IMR-90 (cell line): ENCODE measurements around the gene BCL2L13. TPM values are rescaled to one million over a fixed set of nuclear protein-coding genes. Genes with fewer than 3 reads are reported as not detected.

Experiments
- ATAC-seq: fragments of 200-7000 bp; cut with Tn5 transposase; 2 replicates; pipeline ENCODE4 v1.9.1; 2020; ENCODE audit warnings: low read depth, mild to moderate bottlenecking, moderate library complexity
- BruUV-seq: library from RNA; stranded (reverse); fragments of 400-500 nt; replicated peaks from 2 replicates; lab custom pipeline; 2021; lab: Mats Ljungman, UMichigan
- CTCF ChIA-PET: fragments of 300-600 bp; formaldehyde crosslinking; extraction: SDS; loops from one replicate; lab custom pipeline; 2021; ENCODE audit warnings: antibody characterized with exemption; lab: Yijun Ruan, JAX
- POLR2A ChIA-PET: fragments of 300-600 bp; sonication (Branson Sonifier 250); formaldehyde crosslinking; loops from one replicate; lab custom pipeline; 2022; ENCODE audit warnings: antibody characterized with exemption; ENCODE audit not compliant: unreplicated experiment; lab: Charles Lee
- DNase-seq: peaks from one replicate; pipeline ENCODE4 v3.0.0; 2013
- H2AFZ ChIP-seq: replicated peaks from 2 replicates; pipeline ENCODE3; 2013; ENCODE audit warnings: low read length, mild to moderate bottlenecking; ENCODE audit not compliant: poor library complexity
- H2AK5ac ChIP-seq: 2 replicates; pipeline ENCODE4 v1.6.1; 2013; ENCODE audit warnings: low read depth, low read length, inconsistent platforms
- H2AK9ac ChIP-seq: replicated peaks from 2 replicates; pipeline ENCODE3; 2013; ENCODE audit warnings: mild to moderate bottlenecking, low read depth, low read length, moderate library complexity; ENCODE audit not compliant: poor library complexity
- H2BK120ac ChIP-seq: 2 replicates; pipeline ENCODE4 v1.6.1; 2013; ENCODE audit warnings: low read depth, low read length, inconsistent platforms
- H2BK15ac ChIP-seq: 3 replicates; pipeline ENCODE4 v1.6.1; 2013; ENCODE audit warnings: low read depth, low read length, inconsistent platforms
- H2BK20ac ChIP-seq: 2 replicates; pipeline ENCODE4 v1.6.1; 2013; ENCODE audit warnings: low read depth, mild to moderate bottlenecking, inconsistent platforms, low read length, moderate library complexity
- H2BK5ac ChIP-seq: 2 replicates; pipeline ENCODE4 v1.6.1; 2013; ENCODE audit warnings: mild to moderate bottlenecking, low read depth, low read length, inconsistent platforms; ENCODE audit not compliant: poor library complexity, severe bottlenecking
- H3K14ac ChIP-seq: replicated peaks from 2 replicates; pipeline ENCODE4 v1.6.1; 2013; ENCODE audit warnings: low read depth, low read length, inconsistent platforms
- H3K18ac ChIP-seq: 2 replicates; pipeline ENCODE4 v1.6.1; 2013; ENCODE audit warnings: low read depth, low read length, control low read depth
- H3K23ac ChIP-seq: 2 replicates; pipeline ENCODE4 v1.6.1; 2013; ENCODE audit warnings: low read depth, low read length, inconsistent platforms
- H3K27ac ChIP-seq: 2 replicates; pipeline ENCODE4 v1.5.1; 2013; ENCODE audit warnings: mild to moderate bottlenecking, control low read depth, low read length; ENCODE audit not compliant: insufficient read depth
- H3K27me3 ChIP-seq: 2 replicates; pipeline ENCODE4 v1.6.1; 2013; ENCODE audit warnings: low read length; ENCODE audit not compliant: control insufficient read depth, insufficient read depth
- H3K36me3 ChIP-seq: 2 replicates; pipeline ENCODE4 v1.6.1; 2013; ENCODE audit warnings: low read length, mixed read lengths; ENCODE audit not compliant: control insufficient read depth, insufficient read depth
- H3K4ac ChIP-seq: 2 replicates; pipeline ENCODE4 v1.6.1; 2013; ENCODE audit warnings: low read depth, low read length, inconsistent platforms
- H3K4me1 ChIP-seq: 2 replicates; pipeline ENCODE4 v1.6.1; 2013; ENCODE audit warnings: low read length, mixed read lengths; ENCODE audit not compliant: control insufficient read depth, insufficient read depth
- H3K4me2 ChIP-seq: 2 replicates; pipeline ENCODE4 v1.6.1; 2013; ENCODE audit warnings: low read depth, mild to moderate bottlenecking, control low read depth, low read length, moderate library complexity
- H3K4me3 ChIP-seq: 2 replicates; pipeline ENCODE4 v1.5.1; 2013; ENCODE audit warnings: low read depth, mild to moderate bottlenecking, control low read depth, low read length, moderate library complexity; ENCODE audit not compliant: insufficient read depth
- H3K56ac ChIP-seq: 2 replicates; pipeline ENCODE4 v1.6.1; 2013; ENCODE audit warnings: low read length, inconsistent platforms; ENCODE audit not compliant: insufficient read depth; ENCODE audit errors: extremely low read depth
- H3K79me1 ChIP-seq, 2 experiments: 2 replicates each; pipeline ENCODE4 v1.6.1; 2013; ENCODE audit warnings: low read length in 2 of 2, inconsistent platforms in 1 of 2, low read depth in 1 of 2
- H3K9ac ChIP-seq: 2 replicates; pipeline ENCODE4 v1.6.1; 2013; ENCODE audit warnings: low read depth, low read length, control low read depth
- H3K9me1 ChIP-seq: 2 replicates; pipeline ENCODE4 v1.6.1; 2013; ENCODE audit warnings: low read length, inconsistent platforms; ENCODE audit not compliant: insufficient read depth
- H3K9me3 ChIP-seq: 2 replicates; pipeline ENCODE4 v1.6.1; 2013; ENCODE audit warnings: low read length; ENCODE audit not compliant: control insufficient read depth, insufficient read depth
- H4K20me1 ChIP-seq: 2 replicates; pipeline ENCODE4 v1.6.1; 2013; ENCODE audit warnings: low read length, inconsistent platforms; ENCODE audit not compliant: insufficient read depth
- H4K5ac ChIP-seq: 2 replicates; pipeline ENCODE4 v1.6.1; 2013; ENCODE audit warnings: mild to moderate bottlenecking, low read depth, low read length, control low read depth
- H4K8ac ChIP-seq, 2 experiments: 2 replicates each; pipeline ENCODE4 v1.6.1; 2013; ENCODE audit warnings: low read depth in 2 of 2, low read length in 2 of 2, control low read depth in 1 of 2, inconsistent platforms in 1 of 2
- H4K91ac ChIP-seq: 2 replicates; pipeline ENCODE4 v1.6.1; 2013; ENCODE audit warnings: low read depth, low read length, inconsistent platforms; ENCODE audit not compliant: insufficient read depth
- BHLHE40 ChIP-seq: fragments of 150-350 bp; IDR thresholded peaks from 2 replicates; pipeline ENCODE4 v1.6.1; 2016; ENCODE audit warnings: mild to moderate bottlenecking, low read depth, low read length
- CEBPB ChIP-seq: IDR thresholded peaks from 2 replicates; pipeline ENCODE4 v1.6.1; 2012; ENCODE audit warnings: low read depth, low read length, improper control_type of control experiment
- CHD1 ChIP-seq: IDR thresholded peaks from 2 replicates; pipeline ENCODE4 v1.6.1; 2012; ENCODE audit warnings: low read depth, low read length, improper control_type of control experiment
- ELK1 ChIP-seq: fragments of 150-350 bp; IDR thresholded peaks from 2 replicates; pipeline ENCODE4 v1.6.1; 2016; ENCODE audit warnings: low read depth, mild to moderate bottlenecking, low read length, moderate library complexity, borderline replicate concordance
- FOS ChIP-seq: fragments of 150-350 bp; IDR thresholded peaks from 2 replicates; pipeline ENCODE4 v1.6.1; 2016; ENCODE audit warnings: low read depth, low read length
- MAFK ChIP-seq: IDR thresholded peaks from 2 replicates; pipeline ENCODE4 v1.6.1; 2012; ENCODE audit warnings: low read depth, low read length, improper control_type of control experiment
- MAZ ChIP-seq: IDR thresholded peaks from 2 replicates; pipeline ENCODE4 v1.6.1; 2012; ENCODE audit warnings: low read depth, mild to moderate bottlenecking, low read length, improper control_type of control experiment, moderate library complexity, borderline replicate concordance
- MXI1 ChIP-seq: IDR thresholded peaks from 2 replicates; pipeline ENCODE4 v1.6.1; 2012; ENCODE audit warnings: low read depth, mild to moderate bottlenecking, low read length, moderate library complexity, borderline replicate concordance
- NFE2L2 ChIP-seq: fragments of 150-350 bp; IDR thresholded peaks from 2 replicates; pipeline ENCODE4 v1.6.1; 2016; ENCODE audit warnings: low read depth, mild to moderate bottlenecking, low read length
- POLR2A ChIP-seq: IDR thresholded peaks from 2 replicates; pipeline ENCODE4 v1.6.1; 2012; ENCODE audit warnings: mild to moderate bottlenecking, low read depth, low read length
- RCOR1 ChIP-seq: IDR thresholded peaks from 2 replicates; pipeline ENCODE4 v1.6.1; 2012; ENCODE audit warnings: mild to moderate bottlenecking, low read length, improper control_type of control experiment; ENCODE audit not compliant: insufficient replicate concordance
- SMC3 ChIP-seq: fragments of 150-350 bp; IDR thresholded peaks from 2 replicates; pipeline ENCODE4 v1.6.1; 2016; ENCODE audit warnings: low read depth, mild to moderate bottlenecking, antibody characterized with exemption, low read length, moderate library complexity
- WGBS, 2 experiments: methylation state at CpG; one replicate each; pipeline versions ENCODE4 v1.1.5 to v1.1.7; 2013; ENCODE audit warnings: missing lambda C conversion rate in 2 of 2; ENCODE audit not compliant: insufficient read length in 1 of 2; ENCODE audit errors: extremely low coverage in 2 of 2; 5-methylcytosine and 5-hydroxymethylcytosine counted together
- dilution Hi-C: fragments of 300-500 bp; cut with HindIII; formaldehyde crosslinking; loops from one replicate; pipeline ENCODE4 v1.14.3; 2018; ENCODE audit warnings: low sequenced_read_pairs; ENCODE audit not compliant: unreplicated experiment
- in situ Hi-C: fragments of 300-500 bp; cut with MboI; formaldehyde crosslinking; loops from 3 replicates; pipeline ENCODE4 v1.14.3; 2019; ENCODE audit warnings: low sequenced_read_pairs, inconsistent platforms, mixed read lengths
- intact Hi-C: fragments of 100-400 bp; cut with micrococcal nuclease; formaldehyde crosslinking; loops from 2 replicates; pipeline ENCODE4 v1.10.0; 2022
- polyA plus RNA-seq, 3 experiments: library from polyadenylated mRNA; depleted of rRNA; stranded (reverse); fragments of >200 nt; gene quantifications; 2 replicates each; pipeline ENCODE4 v1.2.3, GENCODE V29; 2012; ENCODE audit warnings: low replicate concordance in 1 of 3
- total RNA-seq: library from RNA; depleted of rRNA; stranded (reverse); fragments of >200 nt; gene quantifications from 2 replicates; pipeline ENCODE4 v1.2.3, GENCODE V29; 2012
- TF ChIP-seq, protein P1 (sequence below): conservative IDR thresholded peaks from 2 replicates; pipeline ENCODE4 v1.5.1; 2012; ENCODE audit warnings: mild to moderate bottlenecking, low read depth, low read length, improper control_type of control experiment

BCL2L13 gene
- total and polyA plus RNA-seq, 2 of the 4 experiments (the other 2 are of a cell fraction) = 42.6 to 86.7 TPM

DNA sequence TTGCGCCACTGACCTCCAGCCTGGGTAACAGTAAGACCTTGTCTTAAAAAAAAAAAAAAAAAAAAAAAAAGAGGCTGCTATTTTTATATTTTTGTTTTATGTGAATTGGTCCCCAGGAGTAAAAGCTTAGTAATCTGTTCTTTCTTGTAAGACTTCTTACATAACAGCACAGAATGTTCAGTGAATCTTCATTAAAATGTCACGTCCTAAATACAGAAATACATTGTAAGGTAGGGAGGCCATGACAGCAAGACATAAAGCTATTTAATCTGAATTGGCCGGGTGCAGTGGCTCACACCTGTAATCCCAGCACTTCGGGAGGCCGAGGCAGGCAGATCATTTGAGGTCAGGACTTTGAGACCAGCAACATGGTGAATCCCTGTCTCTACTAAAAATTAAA, 71.5 kb downstream of the BCL2L13 start:
- Histone ChIP-seq H4K20me1 (no peaks in the 10 kb centered on the region), H3K79me1 (peaks cover 14 to 40% of the 10 kb centered on the region in 2 experiments), H3K18ac (no peak overlapping the region), H4K91ac (no peak overlapping the region), H3K14ac (no peak overlapping the region), H4K5ac (no peak overlapping the region), H3K9me1 (0 out of 2 replicates have a peak, but pooled peaks cover 5% of the 10 kb centered on the region), H4K8ac (no peak overlapping the region), H2BK20ac (no peak overlapping the region), H3K27ac (no peak overlapping the region), H3K9me3 (no peaks in the 10 kb centered on the region), H2AK9ac (no peak overlapping the region), H3K4ac (no peak overlapping the region), H2BK15ac (no peak overlapping the region), H2AFZ (no peak overlapping the region), H2BK5ac (no peak overlapping the region), H3K4me2 (no peak overlapping the region), H3K4me3 (no peak overlapping the region), H3K27me3 (no peaks in the 10 kb centered on the region), H2BK120ac (no peak overlapping the region), H3K23ac (no peak overlapping the region), H3K56ac (no peak overlapping the region), H3K36me3 (peaks cover 3% of the 10 kb centered on the region; the same call in 1 of the 2 replicates), H2AK5ac (no peak overlapping the region), H3K9ac (no peak overlapping the region), H3K4me1 (peaks cover 5% of the 10 kb centered on the region)
- TF ChIP-seq RCOR1 (no peak), MAZ (no peak), NFE2L2 (no peak), MAFK (no peak), POLR2A (no peak), SMC3 (no peak), CEBPB (no peak), CHD1 (no peak), MXI1 (no peak), BHLHE40 (no peak), ELK1 (no peak), FOS (no peak)
- TF ChIP-seq, protein P1, sequence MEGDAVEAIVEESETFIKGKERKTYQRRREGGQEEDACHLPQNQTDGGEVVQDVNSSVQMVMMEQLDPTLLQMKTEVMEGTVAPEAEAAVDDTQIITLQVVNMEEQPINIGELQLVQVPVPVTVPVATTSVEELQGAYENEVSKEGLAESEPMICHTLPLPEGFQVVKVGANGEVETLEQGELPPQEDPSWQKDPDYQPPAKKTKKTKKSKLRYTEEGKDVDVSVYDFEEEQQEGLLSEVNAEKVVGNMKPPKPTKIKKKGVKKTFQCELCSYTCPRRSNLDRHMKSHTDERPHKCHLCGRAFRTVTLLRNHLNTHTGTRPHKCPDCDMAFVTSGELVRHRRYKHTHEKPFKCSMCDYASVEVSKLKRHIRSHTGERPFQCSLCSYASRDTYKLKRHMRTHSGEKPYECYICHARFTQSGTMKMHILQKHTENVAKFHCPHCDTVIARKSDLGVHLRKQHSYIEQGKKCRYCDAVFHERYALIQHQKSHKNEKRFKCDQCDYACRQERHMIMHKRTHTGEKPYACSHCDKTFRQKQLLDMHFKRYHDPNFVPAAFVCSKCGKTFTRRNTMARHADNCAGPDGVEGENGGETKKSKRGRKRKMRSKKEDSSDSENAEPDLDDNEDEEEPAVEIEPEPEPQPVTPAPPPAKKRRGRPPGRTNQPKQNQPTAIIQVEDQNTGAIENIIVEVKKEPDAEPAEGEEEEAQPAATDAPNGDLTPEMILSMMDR = no peak
- WGBS, 2 experiments = 95% methylated on average over 3 of the region's 5 CpGs; no CpG with 5 or more reads in 1 of the 2 experiments
- ChIA-PET CTCF (no interaction called here), POLR2A (interaction anchor here (0.6 kb wide), 1 partner anchor 10 kb away, joined by 4 read pairs; no protein-coding TSS in a partner anchor)
- no peak for DNase-seq
- intact Hi-C loops = loop anchor here (5.0 to 10.0 kb wide), 2 partner anchors 73 to 135 kb away; partner anchors contain the start of gene BCL2L13
- no peak for ATAC-seq
- dilution Hi-C loops = no loop called here
- in situ Hi-C loops = no loop called here
- no TSS peak for BruUV-seq
